Activated effector memory CD4-positive, alpha-beta T cell treated with Interleukin-2 at 50 U/mL for 16 hours (primary cell): ENCODE measurements around the gene TMEM141.
"Not testable (repeated sequence)": the region's sequence is repeated elsewhere in the genome, so short reads cannot be mapped to it uniquely, and the experiment has no call there.

Experiments used
- DNase-seq: peaks from one replicate; pipeline ENCODE4 v3.0.0-alpha.2; 2020

Gene TMEM141

GRCh38 chr9:136835932-136836904, 45.1 kb downstream of the TMEM141 start:
- DNase-seq, result no peak

GRCh38 chr9:136837146-136837855, 46.2 kb downstream of the TMEM141 start:
- no peak for DNase-seq

GRCh38 chr9:136837856-136838277, 46.7 kb downstream of the TMEM141 start:
- DNase-seq, result not testable (repeated sequence)

GRCh38 chr9:136838314-136839228, 47.4 kb downstream of the TMEM141 start:
- no peak for DNase-seq

GRCh38 chr9:136839229-136840139, 48.3 kb downstream of the TMEM141 start:
- no peak for DNase-seq

GRCh38 chr9:136840140-136840876, 49.2 kb downstream of the TMEM141 start:
- DNase-seq, result no peak

GRCh38 chr9:136840877-136841645, 49.9 kb downstream of the TMEM141 start:
- DNase-seq, result no peak

GRCh38 chr9:136841646-136842379, 50.7 kb downstream of the TMEM141 start:
- DNase-seq, result not testable (repeated sequence)

- DNase-seq, result peak; percentile 72
Measured at GRCh38 chr9:136842380-136842948, 51.3 kb downstream of the TMEM141 start, which contains the start of gene AJM1. Gene AJM1, plus strand, starts transcription at chr9:136842478. Its CDS starts 1,937 bp downstream, at chr9:136844415.
